Pericardium fibroblast (primary cell): ENCODE measurements around the gene CHAF1A. TPM values are rescaled to one million over a fixed set of nuclear protein-coding genes. Genes with fewer than 3 reads are reported as not detected.

Source experiments
- total RNA-seq: library from RNA; depleted of rRNA; stranded (reverse); fragments of >200 nt; gene quantifications from 2 replicates; pipeline ENCODE4 v1.2.3, GENCODE V29; 2015

Gene CHAF1A
- total RNA-seq: 2.1 and 21.8 TPM in 2 replicates

GRCh38 chr19:4402171-4403004 is at the start of gene CHAF1A:
CHAF1A (plus strand) TSS chr19:4402640; CDS start chr19:4402763, 123 bp downstream.

GRCh38 chr19:4400135-4400936 is 2.1 kb upstream of the CHAF1A start, which contains the start of gene SH3GL1:
SH3GL1 (minus strand) TSS chr19:4400547; CDS start chr19:4400368, 179 bp downstream.

GRCh38 chr19:4457654-4458395 is 55.4 kb downstream of the CHAF1A start, which contains the start of gene UBXN6:
UBXN6 (minus strand) TSS chr19:4457794; CDS start chr19:4457697, 97 bp downstream.

GRCh38 chr19:4472174-4472974 is 69.9 kb downstream of the CHAF1A start, which contains the start of gene HDGFL2:
HDGFL2 (plus strand) TSS chr19:4472297; CDS start chr19:4472351, 54 bp downstream.

Other genes starting within 250 kb of the CHAF1A start
- not detected in 2 replicates for gene CREB3L3, start 249.0 kb upstream of the CHAF1A start, total RNA-seq
- gene SIRT6, start 220.1 kb upstream of the CHAF1A start, total RNA-seq: 16.7 and 23.5 TPM in 2 replicates
- under 0.01 and 1.3 TPM in 2 replicates for gene ANKRD24, start 220.0 kb upstream of the CHAF1A start, total RNA-seq
- gene EBI3, start 173.1 kb upstream of the CHAF1A start, total RNA-seq: 0.47 and 1.7 TPM in 2 replicates
- gene YJU2, start 155.6 kb upstream of the CHAF1A start, total RNA-seq: 14.0 and 16.1 TPM in 2 replicates
- gene SHD, start 123.4 kb upstream of the CHAF1A start, total RNA-seq: 0.68 TPM in 1 of 2 replicates, not detected in the other
- gene TMIGD2, start 100.3 kb upstream of the CHAF1A start, total RNA-seq: 0.09 and 0.23 TPM in 2 replicates
- 6.3 and 7.1 TPM in 2 replicates for gene FSD1, start 98.0 kb upstream of the CHAF1A start, total RNA-seq
- 2.7 and 6.1 TPM in 2 replicates for gene STAP2, start 63.8 kb upstream of the CHAF1A start, total RNA-seq
- 3.1 and 5.6 TPM in 2 replicates for gene MPND, start 59.1 kb upstream of the CHAF1A start, total RNA-seq
- 91.9 and 118 TPM in 2 replicates for gene SH3GL1, start 2.1 kb upstream of the CHAF1A start, total RNA-seq
- gene UBXN6, start 55.2 kb downstream of the CHAF1A start, total RNA-seq: 86.0 and 145 TPM in 2 replicates
- 58.8 and 71.7 TPM in 2 replicates for gene HDGFL2, start 69.7 kb downstream of the CHAF1A start, total RNA-seq
- gene PLIN4, start 115.8 kb downstream of the CHAF1A start, total RNA-seq: 0.47 and 3.7 TPM in 2 replicates
- gene PLIN5, start 132.6 kb downstream of the CHAF1A start, total RNA-seq: 1.1 TPM in 1 of 2 replicates, not detected in the other
- gene LRG1, start 137.4 kb downstream of the CHAF1A start, total RNA-seq: 0.23 and 2.4 TPM in 2 replicates
- gene SEMA6B, start 157.0 kb downstream of the CHAF1A start, total RNA-seq: 4.9 and 7.1 TPM in 2 replicates
- 1.4 and 2.3 TPM in 2 replicates for gene TNFAIP8L1, start 236.9 kb downstream of the CHAF1A start, total RNA-seq